GM18867 (cell line): ENCODE results near the gene EXOC4.
"Not testable (repeated sequence)": the region's sequence is repeated elsewhere in the genome, so short reads cannot be mapped to it uniquely, and the experiment has no call there.

Experiments
- ATAC-seq: cut with Tn5 transposase; IDR thresholded peaks from one replicate; pipeline ENCODE4 v1.9.1; 2021; ENCODE audit warnings: mild to moderate bottlenecking, moderate library complexity; ENCODE audit not compliant: unreplicated experiment

The EXOC4 gene

DNA sequence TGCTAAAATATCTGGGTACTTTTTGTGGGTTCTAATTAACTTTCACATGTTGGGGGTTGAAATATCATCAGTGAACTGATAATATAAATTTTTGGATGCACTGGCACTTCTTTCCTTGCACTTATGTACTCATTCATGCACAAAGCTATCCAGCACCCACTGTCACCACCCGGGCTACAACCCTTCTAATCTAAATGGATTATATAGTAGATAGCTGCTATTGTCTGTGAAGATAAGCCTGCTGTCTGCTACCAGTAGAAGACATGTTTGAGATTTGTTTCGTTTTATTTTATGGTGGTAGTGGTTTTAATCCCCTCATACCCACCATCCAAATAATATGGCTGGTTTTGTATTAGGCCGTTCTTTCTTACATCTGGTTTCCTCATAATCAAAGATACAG is 520.7 kb downstream of the EXOC4 start:
- ATAC-seq = no peak

DNA sequence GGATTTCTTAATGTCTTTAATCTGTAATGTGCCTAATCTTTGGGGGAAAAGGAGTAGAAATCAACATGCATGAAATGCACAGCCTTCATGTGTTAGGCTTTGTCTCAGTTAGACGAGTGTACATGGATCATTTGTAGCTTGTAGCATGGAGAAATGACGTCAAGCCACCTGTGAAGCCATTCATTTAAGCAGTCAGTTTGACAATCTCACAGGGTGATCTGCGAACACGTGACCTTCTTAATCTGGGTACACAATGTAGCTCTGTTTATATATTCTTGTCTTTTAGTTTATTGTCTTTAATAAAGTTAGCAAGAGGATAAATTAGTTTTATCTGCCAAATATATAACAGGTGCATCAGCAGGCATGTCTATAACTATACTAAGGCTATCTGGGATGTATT is 522.3 kb downstream of the EXOC4 start:
- ATAC-seq = no peak

- ATAC-seq = no peak
Measured at GRCh38 chr7:133776266-133776665, 523.4 kb downstream of the EXOC4 start.

GRCh38 chr7:133777701-133778100 is 524.8 kb downstream of the EXOC4 start:
- no peak for ATAC-seq

DNA sequence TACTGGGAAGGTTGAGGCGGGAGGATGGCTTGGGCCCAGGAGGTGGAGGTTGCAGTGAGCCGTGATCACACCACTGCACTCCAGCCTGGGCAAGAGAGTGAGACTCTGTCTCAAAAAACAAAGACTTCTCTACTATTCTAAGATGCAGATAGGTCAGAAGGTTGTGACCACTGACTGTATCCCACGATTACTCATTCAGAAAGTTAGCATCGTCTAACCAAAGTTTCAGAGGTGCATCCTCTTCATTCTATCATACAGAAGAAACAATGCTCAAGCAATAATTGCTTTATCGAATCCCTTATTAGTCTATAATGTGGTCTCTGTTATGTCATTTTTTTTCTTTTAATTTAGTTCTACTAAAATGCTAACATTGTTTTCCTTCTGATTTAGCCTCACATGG is 525.6 kb downstream of the EXOC4 start:
- ATAC-seq = peak; percentile 74

GRCh38 chr7:133779538-133779937 is 526.7 kb downstream of the EXOC4 start:
- ATAC-seq = not testable (repeated sequence)

DNA sequence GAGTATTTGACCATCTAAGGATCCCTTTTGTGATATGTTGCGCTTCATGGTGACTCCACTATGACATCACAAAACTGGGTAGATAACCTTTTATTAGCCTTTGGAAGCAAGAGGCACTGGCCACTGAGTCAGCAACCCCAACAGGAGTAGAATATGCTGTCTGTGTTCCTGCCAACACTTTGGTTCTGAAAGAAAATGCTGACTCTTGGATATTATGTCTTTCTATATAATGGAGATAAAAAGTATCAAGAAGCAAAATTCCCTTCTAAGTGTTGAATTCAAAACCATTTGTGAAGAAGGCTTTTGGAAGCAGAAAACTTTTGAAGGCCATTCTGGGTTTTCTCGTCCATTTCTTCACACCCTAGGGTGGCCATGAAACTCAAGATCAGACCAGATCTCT is 528.0 kb downstream of the EXOC4 start:
- ATAC-seq = no peak

DNA sequence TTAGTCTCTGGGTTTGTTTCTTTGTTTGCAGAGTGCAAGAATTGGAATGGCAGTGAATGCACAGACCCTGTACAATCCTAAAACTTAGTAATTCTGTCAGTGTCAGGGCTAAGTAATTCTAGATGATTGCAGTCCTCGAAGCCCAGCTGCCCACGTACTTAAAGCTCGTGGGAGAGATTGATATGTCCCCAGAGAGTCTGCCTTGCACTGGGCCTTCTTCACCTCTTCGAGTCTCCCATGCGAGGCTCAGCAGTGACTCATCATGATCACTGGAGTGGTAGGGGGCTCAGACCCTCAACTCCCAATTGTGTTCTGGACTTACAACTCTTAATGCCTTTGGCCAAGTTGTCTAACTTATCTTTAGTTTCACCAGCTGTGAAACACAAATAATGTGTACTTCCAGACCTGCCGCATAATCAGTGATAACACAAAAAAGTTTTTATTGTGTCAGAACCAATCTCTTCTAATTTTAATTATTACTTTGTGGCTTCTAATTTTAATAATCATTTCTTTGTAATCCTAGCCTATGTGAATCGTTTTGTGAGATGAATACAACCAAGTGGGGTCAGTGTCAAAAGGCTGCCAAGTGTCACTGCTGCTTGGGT is 528.7 kb downstream of the EXOC4 start:
- no peak for ATAC-seq

GRCh38 chr7:133782470-133782869 is 529.6 kb downstream of the EXOC4 start:
- no peak for ATAC-seq

GRCh38 chr7:133783276-133783675 is 530.4 kb downstream of the EXOC4 start:
- ATAC-seq = no peak

DNA sequence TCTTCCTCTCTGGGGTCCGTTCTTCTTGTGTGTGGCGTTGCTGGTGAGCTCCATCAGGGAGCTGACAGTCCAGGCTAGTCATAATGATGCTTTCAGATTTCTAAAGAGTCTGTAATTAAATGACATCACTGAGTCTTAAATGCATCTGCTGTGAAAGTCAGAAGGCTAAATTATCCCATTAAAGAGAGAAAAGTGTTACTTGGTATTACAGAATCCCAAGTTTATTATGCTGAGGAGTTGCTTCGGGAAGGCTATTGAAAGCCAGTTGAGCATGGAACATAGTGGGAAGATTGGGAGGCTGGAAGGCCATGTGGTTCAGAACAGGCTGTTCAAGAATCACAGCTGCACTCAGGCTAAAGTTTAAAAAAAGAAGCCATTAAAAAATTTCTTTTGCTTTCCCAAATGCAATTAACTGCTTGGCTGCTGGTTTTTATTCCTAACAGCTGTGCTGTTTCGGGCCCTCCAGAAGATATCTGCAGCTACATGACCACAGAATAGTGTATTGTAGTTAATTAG is 531.7 kb downstream of the EXOC4 start:
- no peak for ATAC-seq

- no peak for ATAC-seq
Measured at GRCh38 chr7:133786401-133786937, 533.6 kb downstream of the EXOC4 start.

GRCh38 chr7:133789974-133790373 is 537.1 kb downstream of the EXOC4 start:
- no peak for ATAC-seq

GRCh38 chr7:133790911-133791310 is 538.0 kb downstream of the EXOC4 start:
- no peak for ATAC-seq

DNA sequence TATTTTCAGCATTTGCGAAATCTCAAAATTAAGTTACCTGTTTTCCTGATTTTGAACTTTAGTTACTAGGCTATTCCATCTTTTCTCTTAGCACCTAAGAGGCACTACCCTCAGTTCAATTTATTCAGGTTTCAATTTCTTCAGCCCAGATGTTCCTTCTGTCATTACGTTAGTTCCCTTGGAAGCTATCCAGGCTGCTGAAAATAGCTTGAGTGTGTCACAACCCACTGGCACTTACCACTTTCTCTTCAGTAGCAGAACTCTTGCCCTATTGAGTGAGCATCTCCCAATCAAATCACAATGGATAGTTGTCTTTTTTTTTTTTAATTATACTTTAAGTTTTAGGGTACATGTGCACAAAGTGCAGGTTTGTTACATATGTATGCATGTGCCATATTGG is 541.6 kb downstream of the EXOC4 start:
- no peak for ATAC-seq

DNA sequence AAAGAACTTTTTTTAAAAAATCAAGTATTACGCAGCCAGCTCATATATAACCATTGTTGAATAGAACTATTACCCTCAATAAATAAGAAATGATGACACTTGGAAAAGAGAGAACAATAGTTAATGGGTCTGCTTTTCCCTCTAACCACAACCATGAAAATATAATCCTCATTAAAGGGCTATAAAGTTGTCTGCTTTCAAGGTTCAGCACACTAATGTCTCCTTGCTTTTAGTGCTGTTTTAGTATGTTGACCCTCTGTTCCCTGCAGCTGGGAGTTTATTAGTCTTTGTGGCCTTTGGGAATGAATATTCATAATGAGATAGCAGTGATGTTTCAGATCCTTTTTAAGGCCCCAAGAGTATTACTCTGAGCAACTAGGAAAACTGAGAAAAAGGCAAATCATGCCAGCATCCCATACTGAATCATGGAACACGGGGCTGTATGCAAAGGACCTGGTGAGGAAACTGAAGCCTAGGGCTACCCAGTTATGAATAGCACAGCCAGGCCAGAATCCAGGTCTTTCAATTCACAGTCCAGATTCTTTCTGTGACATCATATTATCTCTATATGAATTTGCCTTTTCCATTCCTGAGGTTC is 542.3 kb downstream of the EXOC4 start:
- no peak for ATAC-seq

GRCh38 chr7:133796782-133797745 is 544.2 kb downstream of the EXOC4 start:
- no peak for ATAC-seq

- no peak for ATAC-seq
Measured at GRCh38 chr7:133797818-133798520, 545.1 kb downstream of the EXOC4 start.

DNA sequence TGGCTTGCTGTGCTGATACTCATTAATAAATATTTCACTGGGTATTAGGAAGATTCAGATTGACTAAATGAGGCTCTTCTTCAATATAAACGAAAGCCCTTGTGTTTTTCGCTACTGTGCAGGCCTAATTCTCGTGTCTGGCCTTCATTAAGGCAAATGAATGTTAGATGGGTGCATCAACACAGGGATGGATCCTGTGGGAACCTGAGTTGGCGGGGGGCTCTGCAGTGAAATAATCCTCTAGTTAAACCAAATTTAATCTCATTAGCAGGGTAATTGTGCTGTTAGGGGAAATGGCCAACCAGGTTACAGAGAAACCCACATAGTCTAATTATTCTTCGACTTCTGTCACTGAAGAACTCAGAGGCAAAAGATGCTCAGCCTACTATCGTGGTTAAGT is 548.5 kb downstream of the EXOC4 start:
- no peak for ATAC-seq

GRCh38 chr7:133804127-133804526 is 551.2 kb downstream of the EXOC4 start:
- ATAC-seq = peak; percentile 47

- ATAC-seq = no peak
Measured at GRCh38 chr7:133805426-133805825, 552.5 kb downstream of the EXOC4 start.
